ENCODE data around the gene MYCBPAP.

Gene MYCBPAP

GRCh38 chr17:50492214-50492613, 16.0 kb upstream of the MYCBPAP start:
- DNase-seq: no peak

DNA sequence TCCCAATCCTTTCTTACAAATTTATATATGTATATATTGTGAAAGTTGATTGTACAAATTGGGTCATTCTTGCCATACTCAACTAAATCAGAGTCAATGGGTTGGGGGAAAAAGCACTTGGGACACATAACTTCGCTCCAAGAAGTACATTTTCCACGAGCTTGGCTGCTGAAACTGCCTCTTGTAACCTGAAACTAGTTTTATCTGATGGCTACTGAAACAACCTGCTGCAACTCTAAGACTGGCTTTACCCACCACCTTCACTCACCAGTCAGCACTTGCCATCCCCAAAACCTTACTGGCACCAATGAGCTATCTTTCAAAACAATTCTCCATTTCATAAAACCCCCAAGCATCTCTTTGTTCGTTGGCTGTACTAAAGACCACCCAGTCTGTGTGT, 14.5 kb upstream of the MYCBPAP start:
- DNase-seq: no peak

- no peak for DNase-seq
Observed at GRCh38 chr17:50495217-50495823, 12.9 kb upstream of the MYCBPAP start.

DNA sequence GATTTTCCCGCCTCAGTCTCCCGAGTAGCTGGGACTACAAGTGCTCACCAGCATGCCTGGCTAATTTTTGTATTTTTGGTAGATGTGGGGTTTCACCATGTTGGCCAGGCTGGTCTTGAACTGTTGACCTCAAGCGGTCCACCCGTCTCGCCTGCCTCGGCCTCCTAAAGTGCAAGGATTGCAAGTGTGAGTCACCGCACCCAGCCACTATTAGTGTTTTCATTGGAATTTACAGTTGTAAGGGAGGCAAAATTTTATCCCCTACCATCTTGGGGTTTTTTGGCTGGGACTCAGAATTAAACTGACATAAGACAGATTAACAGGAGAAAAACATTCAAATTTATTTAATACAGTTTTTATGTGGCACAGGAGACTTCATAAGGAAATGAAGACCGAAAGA, 12.3 kb upstream of the MYCBPAP start:
- DNase-seq: no peak

GRCh38 chr17:50498021-50498874, 10.0 kb upstream of the MYCBPAP start:
- DNase-seq: no peak

DNA sequence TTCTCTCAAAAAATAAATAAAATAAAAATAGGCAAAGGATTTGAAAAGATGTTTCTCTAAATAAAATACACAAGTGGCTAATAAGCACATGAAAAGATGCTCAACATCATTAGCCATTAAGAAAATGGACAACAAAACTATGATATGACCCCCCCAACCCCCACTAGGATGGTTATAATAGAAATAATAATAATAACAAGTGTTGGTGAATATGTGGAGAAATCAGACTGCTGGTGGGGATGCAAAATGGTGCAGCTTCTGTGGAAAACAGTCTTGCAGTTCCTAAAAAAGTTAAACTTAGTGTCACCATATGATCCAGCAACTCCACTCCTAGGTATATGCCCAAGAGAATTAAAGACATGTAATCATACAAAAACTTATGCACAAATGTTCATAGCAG, 9.0 kb upstream of the MYCBPAP start:
- DNase-seq: no peak

DNA sequence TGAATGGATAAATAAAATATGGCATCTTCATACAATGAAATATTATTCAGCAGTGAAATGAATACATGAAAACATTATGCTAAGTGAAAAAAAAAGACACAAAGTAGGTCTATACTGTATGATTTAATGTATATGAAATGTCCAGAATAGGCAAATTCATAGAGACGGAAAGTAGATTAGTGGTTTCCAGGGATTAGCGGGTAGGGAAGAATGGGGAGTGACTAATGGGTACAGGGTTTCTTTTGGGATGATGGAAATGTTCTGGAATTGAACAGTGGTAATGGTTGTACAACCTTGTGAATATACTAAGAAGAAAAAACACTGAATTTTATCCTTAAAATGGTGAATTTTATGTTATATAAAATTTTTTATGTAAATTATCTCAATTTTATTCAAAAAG, 8.5 kb upstream of the MYCBPAP start:
- DNase-seq: no peak

DNA sequence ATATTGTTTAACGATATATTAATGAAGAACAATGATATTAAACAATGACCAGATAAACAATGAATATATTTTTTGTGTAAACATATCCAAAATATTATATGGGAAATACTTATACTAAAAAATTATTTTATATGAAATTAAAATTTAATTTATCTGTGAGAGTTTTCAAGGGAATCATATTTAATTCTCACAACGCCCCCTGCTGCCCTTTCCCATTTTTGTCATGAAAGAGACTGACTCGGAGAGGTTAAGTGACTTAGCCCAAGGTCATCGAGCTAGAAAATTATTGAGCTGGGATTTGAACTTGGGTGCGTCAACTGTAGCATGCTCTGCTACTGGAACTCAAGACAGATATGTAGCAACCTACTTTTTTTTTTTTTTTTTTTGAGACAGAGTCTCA, 7.2 kb upstream of the MYCBPAP start:
- peak; percentile 25 for DNase-seq

DNA sequence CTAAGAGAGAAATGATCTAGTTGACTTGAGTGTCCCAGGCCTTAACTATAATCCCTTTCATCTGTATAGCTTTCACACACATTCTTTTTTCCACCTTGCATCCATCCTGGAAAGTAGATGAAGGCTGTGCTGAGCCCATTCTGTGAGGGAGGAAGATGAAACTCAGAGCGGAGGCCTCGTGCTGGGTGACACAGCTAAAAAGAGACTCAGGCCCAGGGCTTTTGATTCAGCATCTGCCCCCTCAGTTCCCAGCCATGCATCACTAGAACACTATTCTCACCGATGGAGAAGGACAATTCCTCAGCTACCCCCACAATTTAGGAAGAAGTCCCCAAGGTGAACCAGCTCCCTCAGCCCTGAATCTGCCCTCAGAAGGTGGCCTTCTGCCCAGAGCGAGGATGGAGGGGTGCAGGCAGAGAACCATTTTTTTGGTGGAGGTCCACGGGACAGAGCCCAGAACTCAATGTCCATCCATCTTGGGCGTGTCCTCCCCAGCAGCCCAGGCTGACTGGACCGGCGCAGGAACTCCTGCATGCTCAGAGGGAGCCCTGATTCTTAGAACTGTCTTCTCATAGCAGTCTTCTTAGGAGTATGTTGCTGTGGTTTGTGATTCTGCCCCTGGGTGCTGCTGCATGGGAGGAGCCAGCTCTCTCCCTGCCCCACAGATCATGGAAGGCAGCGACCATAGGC, 5.8 kb upstream of the MYCBPAP start:
- DNase-seq: no peak

GRCh38 chr17:50505591-50506130, 2.6 kb upstream of the MYCBPAP start:
- DNase-seq: no peak

- no peak for DNase-seq
Observed at GRCh38 chr17:50506298-50506697, 1.9 kb upstream of the MYCBPAP start.

GRCh38 chr17:50508573-50509460, 578 bp downstream of the MYCBPAP start:
- no peak for DNase-seq

GRCh38 chr17:50511058-50511457, 2.8 kb downstream of the MYCBPAP start:
- no peak for DNase-seq

- no peak for DNase-seq
Observed at GRCh38 chr17:50513495-50513894, 5.3 kb downstream of the MYCBPAP start.

- no peak for DNase-seq
Observed at GRCh38 chr17:50514388-50514787, 6.1 kb downstream of the MYCBPAP start.

GRCh38 chr17:50514936-50515702, 6.9 kb downstream of the MYCBPAP start:
- DNase-seq: no peak

DNA sequence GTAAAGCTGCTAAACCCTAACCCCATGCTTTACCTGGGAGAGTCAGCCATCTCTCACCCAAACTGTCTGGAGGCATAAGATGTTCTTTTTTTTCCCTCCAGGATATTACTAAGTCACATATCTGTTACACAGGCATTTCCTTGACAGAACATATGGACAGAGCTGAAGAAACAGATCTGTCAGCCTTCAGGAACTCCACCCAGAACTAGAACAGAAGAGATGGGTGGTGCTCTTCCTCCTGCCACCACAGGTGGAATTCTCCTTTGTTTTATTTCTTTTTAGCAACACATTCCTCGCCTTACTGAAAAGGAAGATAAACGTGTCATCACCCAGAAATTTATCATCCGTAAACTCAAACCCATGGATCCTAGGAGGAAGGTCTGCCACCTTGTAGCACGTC, 8.8 kb downstream of the MYCBPAP start:
- DNase-seq: no peak

- DNase-seq: no peak
Observed at GRCh38 chr17:50517504-50518383, 9.5 kb downstream of the MYCBPAP start.

DNA sequence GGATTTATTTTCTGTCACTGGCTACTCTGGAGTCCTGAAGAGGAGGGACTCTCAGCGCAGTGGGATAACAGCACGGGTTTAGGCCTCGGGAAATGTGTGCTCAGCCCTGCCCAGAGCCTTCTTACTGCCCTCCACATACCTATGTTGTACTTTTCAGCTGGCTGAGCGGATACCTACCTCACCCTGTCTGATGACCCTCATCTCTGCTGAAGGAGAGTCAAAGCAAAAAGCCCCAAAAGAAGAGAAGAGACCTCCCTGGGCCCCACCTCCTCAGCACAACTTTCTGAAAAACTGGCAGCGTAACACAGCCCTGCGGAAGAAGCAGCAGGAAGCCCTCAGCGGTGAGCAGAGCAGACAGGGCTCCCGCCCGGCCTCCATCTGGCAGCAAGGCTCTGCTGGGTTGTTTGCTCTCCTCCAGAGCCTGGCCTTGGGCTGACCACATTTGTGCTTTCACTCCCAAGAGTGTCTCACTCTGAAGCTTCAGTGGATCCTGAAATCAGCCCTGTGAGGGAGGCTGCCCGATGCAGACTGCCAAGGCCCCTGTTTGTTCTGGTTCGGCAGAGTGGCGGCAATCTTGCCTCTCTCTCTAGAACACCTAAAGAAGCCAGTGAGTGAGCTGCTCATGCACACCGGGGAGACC, 10.3 kb downstream of the MYCBPAP start:
- DNase-seq: peak; percentile 50

DNA sequence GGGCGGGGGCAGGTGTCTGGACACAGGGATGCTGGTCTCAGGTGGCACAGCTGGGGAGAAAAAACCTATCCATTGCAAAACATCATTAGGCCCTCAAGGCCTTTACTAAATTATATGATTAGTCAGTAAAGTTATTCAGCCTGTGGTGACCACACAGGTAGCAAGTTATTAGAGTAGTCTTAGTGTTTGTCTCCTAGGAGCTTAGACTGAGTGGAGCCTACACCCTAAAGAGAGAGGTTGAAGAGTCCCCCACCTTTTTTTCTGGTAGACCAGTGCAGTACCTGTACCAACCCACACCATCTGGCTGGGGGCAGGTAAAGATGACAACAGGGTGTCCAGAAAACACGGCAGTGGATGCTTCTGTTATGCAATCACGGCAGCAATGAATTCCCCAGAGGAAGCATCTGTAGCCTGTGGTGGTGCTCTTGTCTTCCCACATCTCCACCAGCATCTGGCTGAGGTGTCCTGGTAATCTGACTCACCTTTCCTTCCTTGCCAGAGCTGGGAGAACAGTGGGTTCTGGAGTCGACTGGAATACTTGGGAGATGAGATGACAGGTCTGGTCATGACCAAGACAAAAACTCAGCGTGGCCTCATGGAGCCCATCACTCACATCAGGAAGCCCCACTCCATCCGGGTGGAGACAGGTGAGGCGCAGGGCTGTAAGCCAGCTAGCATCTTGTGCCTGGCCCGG, 11.0 kb downstream of the MYCBPAP start:
- DNase-seq: no peak
